HG02588 (cell line): ENCODE data around the gene RFX2.

ENCODE experiments used
- ATAC-seq: cut with Tn5 transposase; IDR thresholded peaks from one replicate; pipeline ENCODE4 v1.9.1; 2021; ENCODE audit warnings: mild to moderate bottlenecking, moderate library complexity; ENCODE audit not compliant: unreplicated experiment

RFX2 gene

GRCh38 chr19:6105444-6105843 lies 4.9 kb downstream of the RFX2 start:
- ATAC-seq, result no peak

- no peak for ATAC-seq
These were observed 6.4 kb downstream of the RFX2 start for GRCh38 chr19:6103894-6104293.

GRCh38 chr19:6103217-6103644 lies 7.1 kb downstream of the RFX2 start:
- no peak for ATAC-seq

- no peak for ATAC-seq
These were observed 8.3 kb downstream of the RFX2 start for GRCh38 chr19:6101991-6102390.

- ATAC-seq, result no peak
These were observed 8.9 kb downstream of the RFX2 start for GRCh38 chr19:6101291-6101825.

- no peak for ATAC-seq
These were observed 9.9 kb downstream of the RFX2 start for GRCh38 chr19:6100284-6100915.

GRCh38 chr19:6099599-6099998 lies 10.7 kb downstream of the RFX2 start:
- no peak for ATAC-seq

- ATAC-seq, result no peak
These were observed 11.3 kb downstream of the RFX2 start for GRCh38 chr19:6099033-6099432.

- ATAC-seq, result no peak
These were observed 11.7 kb downstream of the RFX2 start for GRCh38 chr19:6098574-6098973.

GRCh38 chr19:6097911-6098310 lies 12.4 kb downstream of the RFX2 start:
- no peak for ATAC-seq

- no peak for ATAC-seq
These were observed 14.5 kb downstream of the RFX2 start for GRCh38 chr19:6095760-6096159.

GRCh38 chr19:6092329-6093286 lies 17.7 kb downstream of the RFX2 start:
- ATAC-seq, result no peak

GRCh38 chr19:6091771-6092291 lies 18.5 kb downstream of the RFX2 start:
- ATAC-seq, result no peak

GRCh38 chr19:6090634-6091033 lies 19.7 kb downstream of the RFX2 start:
- no peak for ATAC-seq

GRCh38 chr19:6088602-6089049 lies 21.7 kb downstream of the RFX2 start:
- ATAC-seq, result no peak

- no peak for ATAC-seq
These were observed 23.2 kb downstream of the RFX2 start for GRCh38 chr19:6087074-6087571.

GRCh38 chr19:6086068-6086788 lies 24.1 kb downstream of the RFX2 start:
- ATAC-seq, result no peak

GRCh38 chr19:6084821-6085220 lies 25.5 kb downstream of the RFX2 start:
- no peak for ATAC-seq

GRCh38 chr19:6079107-6079506 lies 31.2 kb downstream of the RFX2 start:
- no peak for ATAC-seq

- no peak for ATAC-seq
These were observed 32.2 kb downstream of the RFX2 start for GRCh38 chr19:6078068-6078467.
